H9 (cell line): ENCODE measurements around the gene COL23A1. TPM values are rescaled to one million over a fixed set of nuclear protein-coding genes. Genes with fewer than 3 reads are reported as not detected.

Experiments
- DNase-seq: peaks from one replicate; pipeline ENCODE4 v3.0.0-alpha.2; 2017
- H2AFZ ChIP-seq: one replicate; pipeline ENCODE4 v1.6.1; 2013; ENCODE audit warnings: mild to moderate bottlenecking, low read length, control low read depth, moderate library complexity
- H2AK5ac ChIP-seq: 2 replicates; pipeline ENCODE4 v1.6.1; 2013; ENCODE audit warnings: low read length, control low read depth, mixed read lengths; ENCODE audit not compliant: insufficient read length
- H2BK120ac ChIP-seq: one replicate; pipeline ENCODE4 v1.6.1; 2013; ENCODE audit warnings: low read depth, mild to moderate bottlenecking, low read length, control low read depth, inconsistent platforms; ENCODE audit not compliant: poor library complexity, severe bottlenecking
- H2BK12ac ChIP-seq: 2 replicates; pipeline ENCODE4 v1.6.1; 2013; ENCODE audit warnings: low read length, control low read depth, mixed read lengths, low read depth; ENCODE audit not compliant: insufficient read length
- H2BK15ac ChIP-seq: 2 replicates; pipeline ENCODE4 v1.6.1; 2013; ENCODE audit warnings: low read depth, low read length, control low read depth
- H2BK20ac ChIP-seq: one replicate; pipeline ENCODE4 v1.6.1; 2013; ENCODE audit warnings: low read depth, mild to moderate bottlenecking, low read length, control low read depth, inconsistent platforms; ENCODE audit not compliant: poor library complexity, severe bottlenecking
- H2BK5ac ChIP-seq: 2 replicates; pipeline ENCODE4 v1.6.1; 2013; ENCODE audit warnings: low read length, control low read depth, mixed read lengths; ENCODE audit not compliant: insufficient read length
- H3K14ac ChIP-seq: 2 replicates; pipeline ENCODE4 v1.6.1; 2013; ENCODE audit warnings: low read length, control low read depth; ENCODE audit not compliant: insufficient read depth
- H3K18ac ChIP-seq: 2 replicates; pipeline ENCODE4 v1.6.1; 2013; ENCODE audit warnings: low read depth, mild to moderate bottlenecking, mixed read lengths, low read length, control low read depth; ENCODE audit not compliant: insufficient read length
- H3K23ac ChIP-seq: 2 replicates; pipeline ENCODE4 v1.6.1; 2013; ENCODE audit warnings: low read length, control low read depth, mixed read lengths, low read depth; ENCODE audit not compliant: insufficient read length
- H3K23me2 ChIP-seq: 2 replicates; pipeline ENCODE4 v1.6.1; 2013; ENCODE audit warnings: low read depth, mild to moderate bottlenecking, mixed read lengths, low read length, control low read depth; ENCODE audit not compliant: insufficient read length, poor library complexity, severe bottlenecking
- H3K27ac ChIP-seq: 2 replicates; pipeline ENCODE4 v1.5.1; 2013; ENCODE audit warnings: low read length, control low read depth, mixed read lengths, low read depth; ENCODE audit not compliant: insufficient read length
- H3K27me3 ChIP-seq: 2 replicates; pipeline ENCODE4 v1.6.1; 2013; ENCODE audit warnings: low read length, control low read depth, inconsistent platforms; ENCODE audit not compliant: insufficient read depth
- H3K4ac ChIP-seq: 2 replicates; pipeline ENCODE4 v1.6.1; 2013; ENCODE audit warnings: low read depth, mild to moderate bottlenecking, control low read depth, inconsistent platforms, low read length, moderate library complexity
- H3K4me1 ChIP-seq: 2 replicates; pipeline ENCODE4 v1.6.1; 2013; ENCODE audit warnings: low read length, control low read depth, inconsistent platforms; ENCODE audit not compliant: insufficient read depth
- H3K4me2 ChIP-seq: 2 replicates; pipeline ENCODE4 v1.6.1; 2013; ENCODE audit warnings: low read length, control low read depth, mixed read lengths; ENCODE audit not compliant: insufficient read length, insufficient read depth
- H3K56ac ChIP-seq: 2 replicates; pipeline ENCODE4 v1.6.1; 2013; ENCODE audit warnings: low read depth, mild to moderate bottlenecking, mixed read lengths, low read length, control low read depth; ENCODE audit not compliant: insufficient read length
- H3K79me1 ChIP-seq: 2 replicates; pipeline ENCODE4 v1.6.1; 2013; ENCODE audit warnings: low read depth, mild to moderate bottlenecking, moderate library complexity, low read length, control low read depth, inconsistent platforms; ENCODE audit not compliant: insufficient read depth, poor library complexity, severe bottlenecking
- H3K79me2 ChIP-seq: 2 replicates; pipeline ENCODE4 v1.6.1; 2013; ENCODE audit warnings: low read length, control low read depth, inconsistent platforms; ENCODE audit not compliant: insufficient read depth
- H3K9ac ChIP-seq: 2 replicates; pipeline ENCODE4 v1.6.1; 2013; ENCODE audit warnings: low read length, control low read depth, mixed read lengths; ENCODE audit not compliant: insufficient read length; ENCODE audit errors: extremely low read depth
- H3K9me3 ChIP-seq: one replicate; pipeline ENCODE4 v1.6.1; 2013; ENCODE audit warnings: low read depth, low read length, inconsistent platforms; ENCODE audit not compliant: control insufficient read depth
- H3T11ph ChIP-seq: one replicate; pipeline ENCODE4 v1.6.1; 2013; ENCODE audit warnings: mild to moderate bottlenecking, low read length, control low read depth, inconsistent platforms
- H4K20me1 ChIP-seq: one replicate; pipeline ENCODE4 v1.6.1; 2013; ENCODE audit not compliant: control insufficient read depth, insufficient read length, insufficient read depth
- H4K5ac ChIP-seq: 2 replicates; pipeline ENCODE4 v1.6.1; 2013; ENCODE audit warnings: low read depth, mild to moderate bottlenecking, mixed read lengths, low read length, control low read depth; ENCODE audit not compliant: insufficient read length
- H4K8ac ChIP-seq: replicated peaks from 2 replicates; pipeline ENCODE4 v1.6.1; 2013; ENCODE audit warnings: low read length, control low read depth, mixed read lengths, low read depth; ENCODE audit not compliant: insufficient read length
- H4K91ac ChIP-seq: 2 replicates; pipeline ENCODE4 v1.6.1; 2013; ENCODE audit warnings: low read depth, mild to moderate bottlenecking, moderate library complexity, mixed read lengths, low read length, control low read depth; ENCODE audit not compliant: insufficient read length
- H3K27ac Mint-ChIP-seq, 3 experiments: 2 replicates in 2 of 3; 3 replicates in 1 of 3; pipeline ENCODE4 v1.8.0; 2020 to 2021; ENCODE audit warnings: mixed read lengths in 3 of 3, mild to moderate bottlenecking in 1 of 3, moderate library complexity in 1 of 3
- H3K27me3 Mint-ChIP-seq: 2 replicates; pipeline ENCODE4 v1.8.0; 2021; ENCODE audit warnings: low read depth, mild to moderate bottlenecking, moderate library complexity, mixed read lengths
- H3K36me3 Mint-ChIP-seq, 3 experiments: 2 replicates in 2 of 3; 3 replicates in 1 of 3; pipeline ENCODE4 v1.8.0; 2020 to 2021; ENCODE audit warnings: low read depth in 3 of 3, mixed read lengths in 3 of 3; ENCODE audit not compliant: insufficient read depth in 1 of 3
- H3K4me1 Mint-ChIP-seq, 2 experiments: 2 replicates each; pipeline ENCODE4 v1.8.0; 2020; ENCODE audit warnings: mixed read lengths in 2 of 2
- H3K4me3 Mint-ChIP-seq, 2 experiments: 2 replicates in 1 of 2; 3 replicates in 1 of 2; pipeline ENCODE4 v1.8.0; 2020 to 2021; ENCODE audit warnings: mild to moderate bottlenecking in 2 of 2, mixed read lengths in 2 of 2, moderate library complexity in 1 of 2
- H3K9me3 Mint-ChIP-seq, 2 experiments: 2 replicates in 1 of 2; 3 replicates in 1 of 2; pipeline ENCODE4 v1.8.0; 2020; ENCODE audit warnings: mild to moderate bottlenecking in 2 of 2, mixed read lengths in 2 of 2, moderate library complexity in 1 of 2
- WGBS: extraction: QIAGEN DNeasy Blood & Tissue Kit; methylation state at CpG from one replicate; pipeline ENCODE4 v1.1.7; 2013; ENCODE audit warnings: missing lambda C conversion rate, low lambda C conversion rate, mixed read lengths; ENCODE audit not compliant: insufficient read length; ENCODE audit errors: extremely low coverage; 5-methylcytosine and 5-hydroxymethylcytosine counted together
- total RNA-seq: library from RNA; stranded (reverse); gene quantifications from 2 replicates; pipeline ENCODE4 v1.2.1, GENCODE V29; 2021
- TF ChIP-seq, protein P1 (sequence below): fragments of 200-600 bp; sonication (generic); conservative IDR thresholded peaks from 3 replicates; pipeline ENCODE4 v1.8.0; 2021; ENCODE audit warnings: antibody characterized with exemption, mild to moderate bottlenecking

COL23A1 gene
- total RNA-seq, 1 experiment from 2014 or later: 2.6 TPM

DNA sequence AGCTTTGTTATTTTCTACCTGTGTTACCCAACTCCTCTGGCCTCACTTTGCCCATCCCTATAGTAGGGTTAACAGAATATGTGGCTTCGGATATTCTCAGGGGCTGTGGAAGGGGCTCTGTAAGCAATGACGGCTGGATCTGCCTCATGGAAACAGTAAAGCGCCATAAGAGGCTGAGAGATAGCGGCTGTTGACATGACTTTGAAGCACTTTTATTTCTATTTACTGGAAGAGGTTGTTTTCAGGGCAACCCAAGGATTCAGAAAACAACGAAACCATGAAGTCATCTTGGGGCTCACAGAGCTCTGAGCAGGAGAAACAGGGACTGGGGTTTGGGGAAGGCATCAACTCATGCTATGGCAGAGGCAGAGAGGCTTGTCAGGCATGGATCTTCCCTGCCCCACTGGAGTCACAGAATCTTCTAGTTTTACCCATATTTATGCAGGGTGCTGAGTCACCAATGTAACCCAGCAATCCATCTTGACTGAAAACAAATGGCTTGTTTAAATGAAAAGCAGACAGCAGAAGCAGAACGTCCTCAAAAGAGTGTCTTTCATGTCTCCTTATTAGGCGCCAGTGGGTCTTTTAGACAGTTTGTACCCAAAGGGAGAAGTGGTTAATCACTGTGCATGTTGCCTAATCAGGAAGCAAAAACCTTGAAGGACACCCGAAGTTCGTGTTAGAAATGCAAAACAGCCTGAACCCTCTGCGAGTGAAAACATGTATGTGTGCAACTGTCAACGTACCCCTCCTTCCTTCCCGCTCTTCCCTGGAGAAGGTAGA, 113.0 kb downstream of the COL23A1 start:
- H3K4ac ChIP-seq: no peak overlapping the region
- no peaks in the 10 kb centered on the region for H3K23me2 ChIP-seq
- H4K91ac ChIP-seq: no peak overlapping the region
- H4K5ac ChIP-seq: no peak overlapping the region
- no peak overlapping the region for H4K8ac ChIP-seq
- H3K56ac ChIP-seq: no peak overlapping the region
- no peak overlapping the region for H3K23ac ChIP-seq
- TF ChIP-seq, protein P1, sequence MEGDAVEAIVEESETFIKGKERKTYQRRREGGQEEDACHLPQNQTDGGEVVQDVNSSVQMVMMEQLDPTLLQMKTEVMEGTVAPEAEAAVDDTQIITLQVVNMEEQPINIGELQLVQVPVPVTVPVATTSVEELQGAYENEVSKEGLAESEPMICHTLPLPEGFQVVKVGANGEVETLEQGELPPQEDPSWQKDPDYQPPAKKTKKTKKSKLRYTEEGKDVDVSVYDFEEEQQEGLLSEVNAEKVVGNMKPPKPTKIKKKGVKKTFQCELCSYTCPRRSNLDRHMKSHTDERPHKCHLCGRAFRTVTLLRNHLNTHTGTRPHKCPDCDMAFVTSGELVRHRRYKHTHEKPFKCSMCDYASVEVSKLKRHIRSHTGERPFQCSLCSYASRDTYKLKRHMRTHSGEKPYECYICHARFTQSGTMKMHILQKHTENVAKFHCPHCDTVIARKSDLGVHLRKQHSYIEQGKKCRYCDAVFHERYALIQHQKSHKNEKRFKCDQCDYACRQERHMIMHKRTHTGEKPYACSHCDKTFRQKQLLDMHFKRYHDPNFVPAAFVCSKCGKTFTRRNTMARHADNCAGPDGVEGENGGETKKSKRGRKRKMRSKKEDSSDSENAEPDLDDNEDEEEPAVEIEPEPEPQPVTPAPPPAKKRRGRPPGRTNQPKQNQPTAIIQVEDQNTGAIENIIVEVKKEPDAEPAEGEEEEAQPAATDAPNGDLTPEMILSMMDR: no peak
- H3K4me1 ChIP-seq: no peaks in the 10 kb centered on the region
- H3K14ac ChIP-seq: no peak overlapping the region
- no peak overlapping the region for H2BK12ac ChIP-seq
- H3K9me3 ChIP-seq: no peaks in the 10 kb centered on the region
- no peaks in the 10 kb centered on the region for H4K20me1 ChIP-seq
- no peak overlapping the region for H2BK120ac ChIP-seq
- H3K27me3 ChIP-seq: no peaks in the 10 kb centered on the region
- no peak overlapping the region; the same call in 1 of the 2 replicates for H2BK15ac ChIP-seq
- H3K79me1 ChIP-seq: no peaks in the 10 kb centered on the region
- H2BK5ac ChIP-seq: no peak overlapping the region
- no peak overlapping the region for H2AFZ ChIP-seq
- H3T11ph ChIP-seq: no peak overlapping the region
- Mint-ChIP-seq H3K27ac (no peak overlapping the region), H3K4me1 (peaks cover 5 to 9% of the 10 kb centered on the region in 2 experiments; a peak in 3 of 4 replicates), H3K4me3 (no peak overlapping the region), H3K36me3 (peaks cover 0 to 14% (median 3%) of the 10 kb centered on the region in 3 experiments; a peak in 4 of 7 replicates), H3K9me3 (peaks cover 0 to 10% of the 10 kb centered on the region in 2 experiments; a peak in 4 of 5 replicates), H3K27me3 (no peaks in the 10 kb centered on the region)
- no peak overlapping the region for H3K4me2 ChIP-seq
- H2BK20ac ChIP-seq: no peak overlapping the region
- no peak overlapping the region for H3K27ac ChIP-seq
- no peak overlapping the region for H3K18ac ChIP-seq
- no peaks in the 10 kb centered on the region for H3K79me2 ChIP-seq
- no peak overlapping the region for H3K9ac ChIP-seq
- no peak overlapping the region for H2AK5ac ChIP-seq
- DNase-seq: no peak
- WGBS: no CpG with 5 or more reads among the region's 12 CpGs
